ENCODE results near the gene ERC2.

ERC2 gene

GRCh38 chr3:55895897-55896566 is 572.2 kb downstream of the ERC2 start:
- no peak for DNase-seq (ENCODE audit: low read depth in 2 of 3, low spot score in 2 of 3)

DNA sequence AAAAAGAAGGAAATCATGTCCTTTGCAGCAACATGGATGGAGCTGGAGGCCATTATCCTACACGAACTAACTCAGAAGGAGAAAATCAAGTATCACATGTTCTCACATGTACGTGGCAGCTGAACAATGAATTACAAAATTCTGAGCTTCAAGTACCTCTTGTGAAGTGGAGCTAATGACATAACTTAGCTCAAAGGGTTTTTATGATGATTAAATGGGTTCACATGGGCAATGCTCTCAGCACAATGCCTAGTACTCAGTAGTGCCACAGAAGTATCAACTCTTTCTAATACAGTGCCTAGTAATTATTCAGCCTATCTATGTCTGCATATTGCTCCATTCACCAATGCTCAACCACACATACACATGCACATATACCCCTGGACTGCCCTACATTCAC is 573.7 kb downstream of the ERC2 start:
- DNase-seq (ENCODE audit: low read depth in 2 of 3, low spot score in 2 of 3), result no peak

DNA sequence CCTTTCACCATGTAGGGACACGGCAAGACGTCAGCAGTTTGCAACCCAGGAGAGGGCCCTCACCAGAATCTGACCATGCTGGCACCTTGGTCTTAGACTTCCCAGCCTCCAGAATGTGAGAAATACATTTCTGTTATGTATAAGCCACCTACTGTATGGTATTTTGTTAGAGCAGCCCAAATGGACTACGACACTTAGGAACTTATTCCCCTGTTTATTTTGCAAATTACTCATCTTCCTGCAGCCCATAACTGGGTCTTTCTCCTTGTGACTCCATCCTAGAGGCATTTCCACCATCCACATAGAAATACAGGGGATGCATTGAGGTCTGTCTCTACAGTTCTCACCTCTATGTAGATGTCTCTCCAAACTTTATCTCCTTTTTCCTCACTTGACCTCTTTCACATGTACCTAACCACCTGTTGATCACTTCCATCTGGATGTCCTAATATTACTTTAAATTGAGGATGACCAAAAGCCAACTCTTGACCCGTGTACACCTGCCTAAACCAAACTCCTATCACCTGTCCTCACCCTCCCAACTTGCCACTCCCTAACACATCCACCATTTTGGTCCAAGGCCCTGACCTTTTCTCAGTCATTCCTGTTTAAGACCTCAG is 575.1 kb downstream of the ERC2 start:
- no peak for DNase-seq (ENCODE audit: low read depth in 2 of 3, low spot score in 2 of 3)

DNA sequence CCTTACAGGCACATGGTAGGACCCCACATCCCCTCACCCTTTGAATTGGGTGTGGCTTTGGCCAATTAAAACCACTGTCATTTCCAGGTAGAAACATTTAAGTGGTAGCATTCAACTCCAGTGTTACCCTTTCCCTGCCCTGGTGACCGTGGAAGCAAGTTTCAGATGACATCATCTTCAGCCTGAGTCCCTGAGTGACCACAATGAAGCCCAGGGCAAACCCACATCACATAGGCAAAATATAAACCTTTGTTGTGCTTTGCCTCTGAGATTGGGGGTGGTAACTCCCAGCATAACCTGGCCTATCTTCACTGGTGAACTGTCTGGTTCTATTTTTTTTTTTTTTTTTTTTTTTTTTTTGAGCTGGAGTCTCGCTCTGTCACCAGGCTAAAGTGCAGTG is 577.2 kb downstream of the ERC2 start:
- DNase-seq (ENCODE audit: low read depth in 2 of 3, low spot score in 2 of 3), result no peak

- DNase-seq (ENCODE audit: low read depth in 2 of 3, low spot score in 2 of 3), result no peak
Measured at GRCh38 chr3:55888282-55888885, 579.9 kb downstream of the ERC2 start.

GRCh38 chr3:55885721-55886120 is 582.5 kb downstream of the ERC2 start:
- DNase-seq (ENCODE audit: low read depth in 2 of 3, low spot score in 2 of 3), result no peak

DNA sequence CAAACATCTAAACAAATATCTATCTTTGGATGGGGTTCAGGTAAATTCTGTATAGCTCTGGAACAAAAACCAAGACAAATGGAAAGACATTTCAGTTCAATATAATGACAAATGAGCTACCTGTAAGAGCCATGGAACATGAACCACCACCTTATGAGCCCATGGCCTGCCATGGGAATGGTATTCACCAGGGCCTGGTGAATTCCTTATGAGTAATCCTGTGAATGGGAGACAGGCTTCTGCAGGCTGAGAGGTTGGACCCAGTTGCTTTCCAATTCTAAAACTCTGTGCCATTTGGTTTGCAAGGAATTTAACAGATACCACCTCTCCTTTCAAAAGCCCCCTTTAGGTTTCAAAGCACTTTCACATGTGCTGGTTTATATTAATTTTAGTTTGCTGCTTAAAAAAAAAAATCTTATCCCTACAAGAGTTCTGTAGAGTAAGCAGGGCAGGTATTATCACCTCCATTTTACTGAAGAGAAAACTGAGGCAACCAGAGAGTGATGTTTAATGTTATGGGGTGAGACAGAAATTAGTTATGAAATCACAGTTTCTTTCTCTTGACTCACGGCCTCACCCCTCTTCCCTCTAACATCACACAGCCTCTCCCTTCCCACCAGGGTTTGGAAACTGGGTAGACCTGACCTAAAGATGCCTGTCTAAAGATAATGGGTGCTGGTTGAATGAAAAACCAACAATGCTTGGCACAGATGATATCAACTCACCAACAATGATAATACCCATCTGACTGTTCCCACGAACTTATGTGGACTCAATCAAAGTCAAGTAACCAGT is 583.6 kb downstream of the ERC2 start:
- no peak for DNase-seq (ENCODE audit: low read depth in 2 of 3, low spot score in 2 of 3)

GRCh38 chr3:55884066-55884465 is 584.2 kb downstream of the ERC2 start:
- no peak for DNase-seq (ENCODE audit: low read depth in 2 of 3, low spot score in 2 of 3)

- no peak for DNase-seq (ENCODE audit: low read depth in 2 of 3, low spot score in 2 of 3)
Measured at GRCh38 chr3:55882006-55882405, 586.3 kb downstream of the ERC2 start.

GRCh38 chr3:55880357-55880756 is 587.9 kb downstream of the ERC2 start:
- DNase-seq (ENCODE audit: low read depth in 2 of 3, low spot score in 2 of 3), result no peak

- no peak for DNase-seq (ENCODE audit: low read depth in 2 of 3, low spot score in 2 of 3)
Measured at GRCh38 chr3:55879901-55880331, 588.4 kb downstream of the ERC2 start.

DNA sequence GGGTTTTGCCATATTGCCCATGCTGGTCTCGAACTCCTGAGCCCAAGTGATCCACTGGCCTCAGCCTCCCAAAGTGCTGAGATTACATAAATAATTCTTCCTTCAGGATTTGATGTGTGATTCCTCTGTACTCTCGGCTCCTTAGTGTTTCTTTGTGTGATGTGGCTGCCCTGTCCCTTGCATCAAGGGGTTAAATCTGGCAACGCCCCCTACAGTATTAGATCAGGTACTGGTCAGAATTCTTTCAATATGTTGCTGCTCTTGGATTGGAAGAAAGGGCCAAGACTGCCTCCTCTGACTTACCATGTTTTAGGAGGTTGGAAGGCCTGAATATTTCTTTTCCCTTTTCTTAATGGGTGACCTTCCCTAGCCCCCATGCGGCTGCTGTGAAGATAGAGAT is 590.6 kb downstream of the ERC2 start:
- DNase-seq (ENCODE audit: low read depth in 2 of 3, low spot score in 2 of 3), result no peak

- no peak for DNase-seq (ENCODE audit: low read depth in 2 of 3, low spot score in 2 of 3)
Measured at GRCh38 chr3:55876560-55876959, 591.7 kb downstream of the ERC2 start.

DNA sequence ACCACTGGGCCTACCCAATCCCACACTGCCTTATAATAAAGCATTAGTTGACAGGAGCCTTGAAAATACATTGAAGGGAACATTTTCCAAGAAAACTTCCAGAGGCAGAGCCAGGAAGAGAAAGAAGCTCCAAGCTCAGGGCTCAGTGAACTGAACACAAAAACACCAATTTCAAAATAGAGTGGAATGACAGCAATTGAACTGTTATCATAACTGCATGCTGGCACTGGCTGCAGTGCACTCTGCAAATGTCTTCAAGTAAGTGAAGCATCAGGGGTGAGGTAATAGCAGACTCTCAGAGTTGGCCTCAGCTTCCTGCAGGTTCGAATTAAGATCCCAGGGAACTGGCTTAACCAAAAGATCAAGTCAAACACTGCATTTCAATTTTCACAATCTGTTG is 593.2 kb downstream of the ERC2 start:
- no peak for DNase-seq (ENCODE audit: low read depth in 2 of 3, low spot score in 2 of 3)

DNA sequence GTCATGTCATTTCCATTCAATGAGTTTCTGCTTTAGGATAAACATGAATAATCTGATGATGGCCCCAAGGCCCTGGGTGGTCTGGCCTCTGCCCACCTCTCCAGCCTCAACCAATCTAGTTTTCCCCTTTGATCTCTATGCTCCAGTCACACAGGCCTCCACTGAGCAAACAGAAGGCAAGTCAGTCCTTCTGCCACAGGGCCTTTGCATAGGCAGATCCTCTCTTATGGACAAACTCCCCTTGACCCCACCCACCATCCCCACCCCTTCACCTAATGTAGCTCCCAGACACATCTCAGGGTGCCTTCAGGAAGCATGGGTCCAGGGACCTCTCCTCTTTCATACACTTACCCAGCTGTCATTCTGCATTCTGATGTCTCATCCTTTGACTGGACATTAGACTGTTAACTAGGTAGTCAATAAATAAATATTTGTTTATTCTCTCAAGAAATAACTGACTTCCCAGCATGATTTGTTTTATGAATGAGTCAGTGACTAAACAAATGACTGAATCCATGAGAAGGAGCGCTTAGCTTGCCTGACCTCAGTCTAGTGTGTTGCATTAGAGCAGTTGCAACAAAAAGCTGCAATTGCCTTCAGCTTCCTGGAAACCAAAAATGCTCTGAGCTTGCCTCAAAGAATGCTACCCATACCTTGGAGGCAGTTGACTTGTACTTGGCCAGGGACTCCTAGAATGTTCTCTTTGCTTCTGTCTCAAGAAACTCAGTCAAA is 594.6 kb downstream of the ERC2 start:
- no peak for DNase-seq (ENCODE audit: low read depth in 2 of 3, low spot score in 2 of 3)

DNA sequence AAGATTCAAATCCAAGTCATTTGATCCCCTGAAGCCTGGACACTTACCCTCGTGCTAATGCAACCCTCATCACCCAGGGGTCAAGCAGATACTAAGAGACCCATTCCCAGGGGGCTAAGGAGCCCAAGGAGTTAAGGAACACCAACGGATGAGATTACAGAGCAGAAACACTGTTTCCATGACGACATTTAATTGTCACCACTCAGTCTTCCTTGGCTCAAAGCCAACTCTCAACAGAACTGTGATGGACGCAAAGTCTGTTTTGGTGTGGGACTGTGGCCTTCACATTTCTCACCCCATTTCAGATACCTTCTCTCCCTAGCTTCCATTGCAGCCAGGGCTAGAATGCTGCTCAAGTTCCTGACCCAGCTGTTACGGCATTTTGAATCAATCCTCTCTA is 597.7 kb downstream of the ERC2 start:
- DNase-seq (ENCODE audit: low read depth in 2 of 3, low spot score in 2 of 3), result no peak

- DNase-seq (ENCODE audit: low read depth in 2 of 3, low spot score in 2 of 3), result no peak
Measured at GRCh38 chr3:55868347-55868746, 599.9 kb downstream of the ERC2 start.

GRCh38 chr3:55863028-55863427 is 605.2 kb downstream of the ERC2 start:
- no peak for DNase-seq (ENCODE audit: low read depth in 2 of 3, low spot score in 2 of 3)

DNA sequence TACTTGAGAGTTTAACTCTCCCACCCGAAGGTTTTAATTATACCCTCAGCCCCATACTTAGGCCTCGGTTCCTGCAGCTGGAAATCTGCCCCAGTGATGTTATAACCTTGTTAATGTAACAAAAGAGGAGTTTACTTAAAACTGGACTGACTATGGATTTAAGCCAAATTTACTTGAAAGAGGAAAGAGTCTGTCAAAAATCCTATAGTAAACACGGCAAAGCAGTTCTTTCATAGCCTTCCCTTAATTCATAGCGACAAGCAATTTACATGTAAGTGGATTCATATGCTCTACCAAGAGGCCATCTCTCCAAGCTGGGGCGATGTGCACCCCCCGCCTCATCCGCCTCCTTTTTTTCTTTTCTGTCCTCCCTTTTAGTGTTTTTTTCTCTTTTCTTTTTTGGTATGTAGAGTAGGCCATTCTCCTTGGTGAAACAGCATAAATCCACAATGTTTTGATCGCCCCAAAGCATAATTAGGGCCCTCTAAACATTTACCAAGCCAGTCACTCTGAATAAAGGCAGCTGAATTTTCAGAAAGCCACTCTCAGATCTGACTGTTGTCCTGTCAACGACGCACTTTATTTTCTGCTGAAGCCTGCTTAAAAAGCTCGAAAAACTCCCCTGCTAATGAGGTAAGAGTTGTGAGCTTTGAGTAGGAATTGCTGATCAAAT is 608.1 kb downstream of the ERC2 start:
- no peak for DNase-seq (ENCODE audit: low read depth in 2 of 3, low spot score in 2 of 3)

- DNase-seq (ENCODE audit: low read depth in 2 of 3, low spot score in 2 of 3), result no peak
Measured at GRCh38 chr3:55859305-55859704, 609.0 kb downstream of the ERC2 start.

- DNase-seq (ENCODE audit: low read depth in 2 of 3, low spot score in 2 of 3), result no peak
Measured at GRCh38 chr3:55858727-55859126, 609.5 kb downstream of the ERC2 start.

All from activated CD8-positive, alpha-beta memory T cell treated with anti-CD3 and anti-CD28 coated beads for 48 hours (primary cell).